Measurements from ENCODE around the gene RPL27A.

RPL27A gene

GRCh38 chr11:8698917-8699441 lies 16.4 kb downstream of the RPL27A start:
- in situ Hi-C loops (cut with MboI; ENCODE audit: low sequenced_read_pairs): no loop called here

DNA sequence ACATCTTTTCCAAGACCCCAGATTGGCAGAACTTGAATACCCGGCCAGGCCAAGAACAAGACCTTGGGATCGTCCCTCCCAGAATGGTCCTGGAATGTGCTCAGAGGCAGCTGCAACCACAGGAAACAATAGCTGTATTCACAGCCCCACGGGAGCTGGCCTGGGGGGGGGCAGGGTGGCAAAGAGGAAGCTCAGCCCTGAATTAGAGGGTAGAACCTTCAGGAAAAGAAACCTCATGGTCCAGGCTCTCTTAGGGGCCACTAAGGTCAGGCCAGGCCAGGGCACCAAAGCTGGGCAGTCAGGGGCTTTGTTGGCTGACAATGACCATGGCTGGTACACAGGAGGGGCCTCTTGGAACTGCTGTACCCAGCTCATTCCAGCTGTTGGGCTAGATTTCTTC lies 17.3 kb downstream of the RPL27A start:
- in situ Hi-C loops (cut with MboI; ENCODE audit: low sequenced_read_pairs): no loop called here

DNA sequence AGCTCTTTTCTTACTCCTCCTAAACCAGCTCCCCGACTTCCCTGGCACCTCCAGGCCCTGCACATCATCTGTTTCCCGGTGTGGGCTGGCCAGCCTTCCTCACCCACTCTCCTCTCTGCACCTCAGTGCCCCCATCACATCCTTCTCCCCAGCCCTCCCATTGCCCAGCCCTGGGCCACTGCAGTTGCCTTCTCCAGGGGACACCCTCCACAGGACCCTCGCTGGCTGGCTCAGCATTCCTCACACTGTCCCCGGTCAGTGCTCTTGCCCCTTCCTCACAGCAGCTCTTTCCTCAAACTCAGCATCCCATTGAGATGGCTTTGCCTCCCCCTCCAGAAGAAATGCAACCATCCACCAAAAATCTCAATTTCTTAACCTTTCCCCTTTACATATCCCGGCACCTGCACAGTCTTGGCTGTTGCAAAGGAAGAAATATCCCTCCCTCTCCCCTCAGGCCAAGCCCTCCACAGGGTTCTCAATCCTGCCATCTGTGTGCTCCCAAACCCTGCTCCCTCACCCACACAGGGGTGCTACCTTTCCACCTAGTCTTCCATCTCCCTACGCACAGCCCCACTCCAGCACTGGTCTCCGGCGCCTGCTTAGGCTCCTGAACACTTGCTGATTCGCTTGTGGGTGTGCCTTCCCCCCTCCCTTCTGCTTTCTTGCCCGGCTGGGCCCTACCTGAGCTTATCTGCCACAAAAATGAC lies 19.5 kb downstream of the RPL27A start:
- in situ Hi-C loops (cut with MboI; ENCODE audit: low sequenced_read_pairs): no loop called here

GRCh38 chr11:8702598-8702915 lies 20.0 kb downstream of the RPL27A start:
- in situ Hi-C loops (cut with MboI; ENCODE audit: low sequenced_read_pairs): no loop called here

- in situ Hi-C loops (cut with MboI; ENCODE audit: low sequenced_read_pairs): no loop called here
Observed at GRCh38 chr11:8704136-8704535, 21.5 kb downstream of the RPL27A start.

DNA sequence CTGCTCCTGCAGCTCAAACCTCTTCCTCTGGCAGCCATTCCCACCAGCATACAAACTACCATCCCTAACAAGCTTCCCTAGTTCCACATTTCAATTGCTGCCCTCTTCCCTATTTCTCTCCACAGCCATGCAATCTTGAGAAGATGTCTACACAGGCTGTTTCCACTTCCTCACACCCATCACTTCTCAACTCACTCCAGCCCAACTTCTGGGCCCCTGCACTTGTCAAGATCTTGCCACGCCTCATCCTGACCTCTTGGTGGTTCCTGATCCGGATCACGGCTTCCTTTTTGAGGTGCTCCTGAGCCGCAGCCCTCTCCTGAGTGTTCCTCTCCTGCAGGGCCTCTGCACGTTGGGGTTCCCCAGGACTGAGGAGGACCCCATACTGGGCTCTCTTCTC lies 22.6 kb downstream of the RPL27A start:
- in situ Hi-C loops (cut with MboI; ENCODE audit: low sequenced_read_pairs): no loop called here

- in situ Hi-C loops (cut with MboI; ENCODE audit: low sequenced_read_pairs): no loop called here
Observed at GRCh38 chr11:8706673-8707432, 24.3 kb downstream of the RPL27A start.

- in situ Hi-C loops (cut with MboI; ENCODE audit: low sequenced_read_pairs): no loop called here
Observed at GRCh38 chr11:8707541-8708191, 25.1 kb downstream of the RPL27A start.

DNA sequence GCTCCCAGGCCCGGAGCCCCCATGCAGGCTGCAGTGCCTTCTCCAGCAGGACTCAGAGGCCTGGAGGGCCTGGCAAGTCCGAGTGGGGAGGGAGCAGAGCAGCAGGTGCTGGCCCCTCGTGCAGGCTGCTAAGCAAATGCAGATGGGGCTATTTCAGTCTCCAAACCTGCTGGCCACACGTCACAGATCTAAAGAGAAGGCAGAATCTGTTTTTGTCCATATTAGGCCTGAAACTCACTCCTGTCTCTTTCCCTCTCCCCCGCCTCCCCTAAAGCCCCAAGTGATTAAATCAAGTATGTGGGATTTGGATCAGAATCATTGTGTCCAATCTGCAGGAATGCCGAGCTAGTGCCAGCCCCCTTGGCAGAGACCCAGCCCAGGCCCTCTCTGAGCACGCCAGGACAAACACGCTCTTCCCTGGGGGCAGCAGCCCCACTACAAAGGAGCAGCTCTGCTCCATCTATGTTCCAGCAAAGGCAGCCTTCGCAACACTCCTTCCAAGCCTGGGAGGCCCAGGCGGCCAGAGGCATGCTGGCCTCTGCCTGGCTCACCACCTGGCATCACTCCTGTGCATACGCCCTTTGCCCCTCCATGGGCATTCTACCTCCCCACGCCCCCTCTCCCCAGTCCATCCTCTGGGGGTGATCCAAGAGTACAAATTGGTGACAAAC lies 26.5 kb downstream of the RPL27A start:
- in situ Hi-C loops (cut with MboI; ENCODE audit: low sequenced_read_pairs): no loop called here

GRCh38 chr11:8709777-8710176 lies 27.2 kb downstream of the RPL27A start:
- in situ Hi-C loops (cut with MboI; ENCODE audit: low sequenced_read_pairs): no loop called here

- in situ Hi-C loops (cut with MboI; ENCODE audit: low sequenced_read_pairs): no loop called here
Observed at GRCh38 chr11:8711895-8712442, 29.4 kb downstream of the RPL27A start.

DNA sequence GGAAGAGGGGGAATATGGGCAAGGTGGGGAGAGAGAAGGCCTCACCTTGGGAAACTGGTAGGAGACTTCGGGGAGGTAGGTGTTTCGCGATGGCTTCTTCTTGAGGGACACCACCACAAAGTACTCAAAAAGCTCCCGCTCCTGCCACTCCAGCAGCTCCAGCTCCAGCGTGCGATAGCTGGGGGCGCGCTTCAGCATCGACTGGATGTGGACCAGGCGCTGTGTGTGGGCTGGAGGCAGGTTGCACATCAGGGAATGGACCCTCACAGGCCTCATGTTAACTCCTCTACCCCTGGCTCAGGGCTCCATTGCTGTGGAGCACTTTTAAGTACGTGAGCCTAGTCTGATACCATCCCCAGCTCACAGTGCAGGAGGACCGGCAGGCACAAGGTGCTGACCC lies 29.9 kb downstream of the RPL27A start:
- in situ Hi-C loops (cut with MboI; ENCODE audit: low sequenced_read_pairs): no loop called here

DNA sequence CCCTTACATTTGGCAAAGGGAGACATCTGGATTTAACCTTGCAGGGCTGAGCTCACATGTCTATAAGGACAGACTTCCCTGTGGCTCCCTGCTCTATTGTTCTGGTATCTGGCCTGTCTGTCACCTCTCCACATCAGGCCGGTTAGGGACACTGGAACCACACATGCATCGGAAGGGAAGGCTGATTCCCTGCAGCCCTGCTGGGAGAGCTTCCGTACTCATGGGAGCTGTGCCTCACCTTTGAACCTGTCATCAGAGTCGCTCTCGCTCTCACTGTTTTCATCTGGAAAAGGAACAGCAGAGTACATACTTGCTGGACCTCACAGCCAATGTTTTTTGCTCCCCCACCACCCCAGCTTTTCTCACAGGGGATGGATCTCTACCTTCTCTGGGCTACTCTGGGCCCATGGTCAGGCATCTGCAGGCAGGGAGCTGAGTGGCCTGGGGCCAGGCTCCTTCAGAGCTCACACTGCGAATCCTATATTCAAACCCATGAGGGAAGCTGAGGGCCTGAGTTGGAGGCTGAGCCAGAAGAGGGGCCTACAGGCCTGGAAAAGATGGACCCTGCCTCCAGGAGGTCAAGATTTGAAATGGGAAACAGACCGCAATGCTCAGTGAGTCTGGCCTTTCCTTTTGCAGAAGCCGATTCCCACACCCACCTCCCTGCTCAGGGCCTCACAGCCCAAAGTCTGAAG lies 31.3 kb downstream of the RPL27A start:
- in situ Hi-C loops (cut with MboI; ENCODE audit: low sequenced_read_pairs): no loop called here

DNA sequence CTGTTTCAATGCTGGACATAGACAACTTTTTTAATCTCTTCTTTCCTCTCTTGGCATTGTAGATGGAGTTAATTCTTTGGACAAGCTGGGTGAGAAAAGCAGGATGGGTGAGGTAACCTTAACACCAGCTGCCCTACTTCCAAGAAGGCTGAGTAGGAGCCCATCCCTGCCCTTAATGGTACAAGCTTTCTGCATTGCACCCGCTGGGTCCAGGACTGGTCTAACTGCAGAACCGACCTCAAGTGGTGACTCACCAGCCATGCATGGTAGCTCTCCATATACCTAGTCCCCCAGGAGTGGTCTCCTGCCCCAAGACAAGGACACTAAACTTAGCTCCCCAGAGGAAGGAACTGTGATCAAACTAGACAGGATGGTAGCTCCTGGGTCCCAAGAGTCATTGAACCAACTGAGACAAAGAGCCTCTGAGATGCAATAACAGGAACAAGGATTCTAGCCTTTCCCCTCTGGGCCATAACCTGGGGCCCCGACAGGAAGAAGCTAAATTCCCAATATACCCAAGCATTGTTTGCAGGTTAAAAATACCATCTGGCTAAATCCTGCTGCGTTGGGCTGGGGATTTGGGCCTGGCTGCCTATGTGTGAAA lies 32.1 kb downstream of the RPL27A start:
- in situ Hi-C loops (cut with MboI; ENCODE audit: low sequenced_read_pairs): no loop called here

DNA sequence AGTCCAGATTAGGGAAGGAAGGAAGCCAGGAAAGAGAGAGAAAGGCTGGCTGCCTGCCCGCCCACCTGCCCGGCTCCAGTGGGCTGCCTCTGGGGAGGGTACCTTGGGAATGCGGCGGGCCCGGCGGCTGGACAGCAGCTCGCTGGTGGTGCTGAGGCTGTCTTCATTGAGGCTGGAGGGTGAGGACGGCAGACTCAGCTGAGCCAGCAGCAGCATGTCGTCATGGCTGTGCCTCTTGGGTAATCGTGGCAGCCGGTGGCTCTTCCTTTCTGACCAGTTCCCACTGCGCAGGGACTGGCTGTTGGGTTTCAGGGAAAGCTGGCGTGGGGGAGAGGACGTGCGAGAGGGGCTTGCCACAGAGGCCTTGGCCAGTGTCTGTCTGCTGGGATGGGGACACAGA lies 32.9 kb downstream of the RPL27A start:
- in situ Hi-C loops (cut with MboI; ENCODE audit: low sequenced_read_pairs): no loop called here

DNA sequence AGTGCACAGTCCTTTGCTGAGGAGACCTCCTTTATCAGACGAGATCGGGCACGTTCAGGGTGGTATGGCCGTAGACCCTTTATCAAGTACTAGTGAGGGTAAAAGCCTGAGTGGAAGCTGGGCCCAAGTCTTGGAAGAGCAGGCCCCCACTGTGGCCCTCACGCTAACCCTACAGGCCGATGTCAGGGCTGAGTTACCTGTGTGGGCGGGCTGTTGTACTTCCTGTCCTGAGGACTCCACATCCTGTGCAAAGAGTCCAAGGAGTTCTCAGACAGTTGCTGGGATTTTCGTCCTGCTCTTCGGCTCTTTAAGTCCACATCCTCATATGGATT lies 34.9 kb downstream of the RPL27A start:
- in situ Hi-C loops (cut with MboI; ENCODE audit: low sequenced_read_pairs): no loop called here

DNA sequence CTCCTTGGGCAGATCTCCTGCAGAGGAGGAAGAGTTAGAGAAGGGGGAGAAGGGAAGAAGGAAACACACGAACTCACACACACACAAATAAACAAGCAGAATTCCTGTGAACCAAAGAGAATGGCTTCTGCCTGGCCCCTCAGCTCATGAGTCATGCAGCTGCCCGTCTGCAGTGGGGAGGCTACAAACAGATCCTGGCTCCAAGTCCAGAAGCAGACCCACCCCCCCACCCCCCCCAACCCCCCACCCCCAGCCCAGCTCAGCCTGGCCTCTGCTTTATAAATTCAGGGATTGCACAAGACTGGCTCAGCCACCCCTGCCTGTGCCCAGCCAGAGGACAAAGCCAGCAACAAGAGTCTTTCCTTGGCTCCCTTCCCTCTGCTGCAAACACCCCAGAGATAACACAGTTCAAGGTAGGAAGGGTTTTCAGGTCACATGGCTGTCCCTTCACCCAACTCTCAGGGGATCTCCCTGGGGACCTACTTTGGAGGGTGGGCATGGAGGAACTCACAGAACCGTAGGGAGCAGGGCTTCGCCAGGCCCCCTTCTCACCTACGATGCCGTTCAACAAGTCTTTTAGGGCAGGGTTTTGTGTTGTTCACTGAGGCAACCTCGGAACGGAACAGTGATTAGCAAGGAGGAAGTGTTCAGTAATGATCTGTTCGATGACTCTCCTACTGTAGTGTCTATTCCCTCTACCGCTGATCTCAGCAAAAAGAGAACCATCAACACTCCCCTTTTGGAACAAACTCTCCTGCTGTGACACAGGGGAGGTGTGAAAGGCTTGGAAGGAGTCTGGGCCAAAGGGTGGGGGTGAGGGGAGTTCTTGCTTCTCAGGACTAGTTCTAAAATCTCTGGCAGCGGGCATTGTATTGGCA lies 35.5 kb downstream of the RPL27A start:
- in situ Hi-C loops (cut with MboI; ENCODE audit: low sequenced_read_pairs): no loop called here

- in situ Hi-C loops (cut with MboI; ENCODE audit: low sequenced_read_pairs): no loop called here
Observed at GRCh38 chr11:8719211-8719649, 36.6 kb downstream of the RPL27A start.

- in situ Hi-C loops (cut with MboI; ENCODE audit: low sequenced_read_pairs): no loop called here
Observed at GRCh38 chr11:8719721-8720120, 37.1 kb downstream of the RPL27A start.
